ENCODE data around the gene PEX16. TPM values are rescaled to one million over a fixed set of nuclear protein-coding genes. Genes with fewer than 3 reads are reported as not detected.

The PEX16 gene
- total RNA-seq, 1 experiment from 2014 or later, result 28.1 TPM

DNA sequence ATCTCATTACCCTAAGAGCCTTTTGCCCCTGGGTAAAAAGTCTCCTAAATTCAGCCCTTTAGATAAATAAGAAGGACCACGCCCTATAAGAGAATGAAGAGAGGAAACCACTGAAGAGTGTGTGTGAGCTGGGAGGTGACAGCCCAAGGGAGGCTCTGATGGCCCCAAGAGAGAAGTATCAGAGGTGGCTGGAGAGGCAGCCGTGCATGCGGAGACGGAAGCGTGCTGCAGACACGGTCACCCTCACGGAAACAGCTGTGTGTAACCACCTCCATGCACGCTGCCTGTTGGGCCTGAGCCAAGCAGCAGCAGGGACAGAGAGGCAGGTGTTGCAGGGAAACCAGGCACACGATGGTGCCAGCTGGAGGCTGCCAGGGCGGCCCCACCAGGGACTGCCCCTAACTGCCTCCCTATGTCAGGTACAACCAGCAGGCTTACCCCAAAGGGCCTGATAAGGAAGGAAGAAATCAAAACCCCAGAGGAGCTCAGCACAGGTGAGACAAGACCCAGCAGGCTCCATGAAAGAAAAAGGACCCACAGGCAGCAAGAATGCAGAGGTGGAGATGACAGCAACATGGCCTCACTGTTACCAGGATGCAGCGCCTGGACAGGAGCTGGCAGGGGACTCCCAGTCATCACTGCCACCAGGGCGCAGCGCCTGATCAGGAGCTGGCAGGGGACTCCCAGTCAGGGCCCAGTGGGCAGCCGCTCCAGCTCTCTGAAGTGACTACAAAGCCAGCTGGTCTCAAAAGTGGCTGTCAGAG, 12.5 kb upstream of the PEX16 start:
- intact Hi-C loops (cut with micrococcal nuclease), result no loop called here
- CTCF ChIA-PET, result interaction anchor here (0.5 to 2.0 kb wide), 10 partner anchors 8 to 830 kb away, joined by 3 to 10 read pairs (median 4); no protein-coding TSS in a partner anchor
- TF ChIP-seq, protein P1, sequence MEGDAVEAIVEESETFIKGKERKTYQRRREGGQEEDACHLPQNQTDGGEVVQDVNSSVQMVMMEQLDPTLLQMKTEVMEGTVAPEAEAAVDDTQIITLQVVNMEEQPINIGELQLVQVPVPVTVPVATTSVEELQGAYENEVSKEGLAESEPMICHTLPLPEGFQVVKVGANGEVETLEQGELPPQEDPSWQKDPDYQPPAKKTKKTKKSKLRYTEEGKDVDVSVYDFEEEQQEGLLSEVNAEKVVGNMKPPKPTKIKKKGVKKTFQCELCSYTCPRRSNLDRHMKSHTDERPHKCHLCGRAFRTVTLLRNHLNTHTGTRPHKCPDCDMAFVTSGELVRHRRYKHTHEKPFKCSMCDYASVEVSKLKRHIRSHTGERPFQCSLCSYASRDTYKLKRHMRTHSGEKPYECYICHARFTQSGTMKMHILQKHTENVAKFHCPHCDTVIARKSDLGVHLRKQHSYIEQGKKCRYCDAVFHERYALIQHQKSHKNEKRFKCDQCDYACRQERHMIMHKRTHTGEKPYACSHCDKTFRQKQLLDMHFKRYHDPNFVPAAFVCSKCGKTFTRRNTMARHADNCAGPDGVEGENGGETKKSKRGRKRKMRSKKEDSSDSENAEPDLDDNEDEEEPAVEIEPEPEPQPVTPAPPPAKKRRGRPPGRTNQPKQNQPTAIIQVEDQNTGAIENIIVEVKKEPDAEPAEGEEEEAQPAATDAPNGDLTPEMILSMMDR (IDR thresholded peaks at IDR 0.05; ENCODE audit: unreplicated experiment), result no peak
- Mint-ChIP-seq H3K9me3 (ENCODE audit: unreplicated experiment) (no peaks in the 10 kb centered on the region), H3K4me3 (ENCODE audit: unreplicated experiment) (peak overlapping the region; percentile 8), H3K27me3 (ENCODE audit: insufficient read depth, unreplicated experiment) (no peaks in the 10 kb centered on the region), H3K27ac (ENCODE audit: low read depth, unreplicated experiment) (peak overlapping the region; percentile 88), H3K36me3 (ENCODE audit: insufficient read depth, unreplicated experiment) (peaks cover 45% of the 10 kb centered on the region), H3K4me1 (ENCODE audit: insufficient read depth, unreplicated experiment) (peaks cover 23% of the 10 kb centered on the region)
- no peak for DNase-seq (ENCODE audit: unreplicated experiment)
- POLR2A ChIA-PET, result interaction anchor here (1.1 to 2.4 kb wide), 5 partner anchors 12 to 83 kb away, joined by 3 to 23 read pairs (median 3); partner anchors contain the start of genes CRY2 and PEX16
- no TSS peak for BruUV-seq (replicated peaks)

DNA sequence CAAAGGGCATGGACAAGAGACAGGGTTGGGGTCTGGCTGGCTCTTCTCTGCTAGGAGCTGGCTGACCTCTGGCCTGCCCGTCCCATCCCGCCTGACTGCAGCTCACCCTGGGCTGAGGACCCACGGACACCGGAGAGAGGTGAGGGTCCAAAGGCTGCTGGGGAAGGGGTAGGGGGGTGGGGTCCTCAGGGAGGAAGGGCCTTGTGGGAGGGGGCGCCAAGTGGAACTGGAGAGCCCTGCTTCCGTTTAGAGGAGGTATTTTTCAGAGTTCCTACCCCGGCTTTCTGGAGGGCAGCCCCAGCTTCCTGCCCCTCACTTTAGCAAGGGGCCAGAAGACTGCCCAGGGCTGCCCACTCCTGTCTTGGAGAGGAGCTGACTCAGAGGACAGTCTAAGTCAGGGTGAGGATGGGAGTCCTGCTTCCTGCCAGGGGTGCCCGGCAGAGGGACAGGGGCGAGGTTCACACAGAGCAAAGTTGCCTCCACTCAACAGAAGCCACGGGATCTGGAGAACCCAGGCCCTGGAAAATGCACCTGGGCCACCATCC, 11.9 kb upstream of the PEX16 start:
- Mint-ChIP-seq H3K9me3 (ENCODE audit: unreplicated experiment) (no peaks in the 10 kb centered on the region), H3K4me3 (ENCODE audit: unreplicated experiment) (peak overlapping the region; percentile 8), H3K4me1 (ENCODE audit: insufficient read depth, unreplicated experiment) (peaks cover 23% of the 10 kb centered on the region), H3K27ac (ENCODE audit: low read depth, unreplicated experiment) (peak overlapping the region; percentile 88), H3K27me3 (ENCODE audit: insufficient read depth, unreplicated experiment) (no peaks in the 10 kb centered on the region), H3K36me3 (ENCODE audit: insufficient read depth, unreplicated experiment) (peaks cover 39% of the 10 kb centered on the region)
- TF ChIP-seq, protein P1 (IDR thresholded peaks at IDR 0.05; ENCODE audit: unreplicated experiment), result no peak
- ChIA-PET CTCF (interaction anchor here (0.7 to 2.0 kb wide), 6 partner anchors 8 to 459 kb away, joined by 3 to 10 read pairs (median 5); no protein-coding TSS in a partner anchor), POLR2A (interaction anchor here (2.4 kb wide), 1 partner anchor 12 kb away, joined by 23 read pairs; the partner anchor contains the start of gene PEX16)
- DNase-seq (ENCODE audit: unreplicated experiment), result no peak
- intact Hi-C loops (cut with micrococcal nuclease), result no loop called here
- no TSS peak for BruUV-seq (replicated peaks)

DNA sequence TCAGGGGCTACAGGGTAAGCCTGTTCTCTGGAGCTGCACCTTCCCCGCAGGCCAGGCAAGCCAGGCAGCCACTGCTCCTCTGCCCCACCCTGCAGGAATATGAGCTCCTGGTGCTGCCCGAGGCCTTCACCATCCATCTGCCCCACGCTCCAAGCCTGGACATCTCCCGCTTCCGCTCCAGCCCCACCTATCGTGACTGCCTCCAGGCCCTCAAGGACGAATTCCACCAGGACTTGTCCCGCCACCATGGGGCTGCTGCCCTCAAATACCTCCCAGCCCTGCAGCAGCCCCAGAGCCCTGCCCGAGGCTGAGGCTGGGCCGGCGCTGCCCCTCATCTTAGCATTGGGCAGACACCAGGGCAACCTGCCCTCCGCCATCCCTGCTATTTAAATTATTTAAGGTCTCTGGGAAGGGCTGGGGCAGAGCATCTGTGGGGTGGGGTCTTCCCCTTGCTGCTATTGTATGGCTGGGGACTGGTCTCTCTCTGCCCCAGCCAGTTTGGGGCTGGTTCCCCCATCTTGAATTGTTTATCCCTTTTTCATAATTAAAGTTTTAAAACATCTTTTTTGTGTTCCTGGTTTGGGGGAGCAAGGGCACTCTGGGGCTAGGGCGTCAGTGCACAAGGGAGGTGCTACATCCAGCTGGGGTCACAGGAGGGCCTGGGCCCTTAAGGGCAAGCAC, 11.0 kb upstream of the PEX16 start:
- DNase-seq (ENCODE audit: unreplicated experiment), result no peak

More for the DNA sequence above, 11.0 kb upstream of the PEX16 start:
- BruUV-seq (replicated peaks), result no TSS peak
- H3K27me3 Mint-ChIP-seq (ENCODE audit: insufficient read depth, unreplicated experiment), result no peaks in the 10 kb centered on the region
- H3K4me3 Mint-ChIP-seq (ENCODE audit: unreplicated experiment), result no peak overlapping the region
- peaks cover 30% of the 10 kb centered on the region for H3K36me3 Mint-ChIP-seq (ENCODE audit: insufficient read depth, unreplicated experiment)
- intact Hi-C loops (cut with micrococcal nuclease), result no loop called here
- TF ChIP-seq, protein P1 (IDR thresholded peaks at IDR 0.05; ENCODE audit: unreplicated experiment), result no peak
- H3K27ac Mint-ChIP-seq (ENCODE audit: low read depth, unreplicated experiment), result peak overlapping the region; percentile 74
- no peaks in the 10 kb centered on the region for H3K9me3 Mint-ChIP-seq (ENCODE audit: unreplicated experiment)
- peaks cover 29% of the 10 kb centered on the region for H3K4me1 Mint-ChIP-seq (ENCODE audit: insufficient read depth, unreplicated experiment)
- POLR2A ChIA-PET, result interaction anchor here (1.0 kb wide), 1 partner anchor 11 kb away, joined by 5 read pairs; the partner anchor contains the start of gene PEX16
- CTCF ChIA-PET, result no interaction called here

Measured in MCF 10A (cell line).